Left lung (tissue), 10 donors: ENCODE results near the gene MDK. TPM values are rescaled to one million over a fixed set of nuclear protein-coding genes. Genes with fewer than 3 reads are reported as not detected.

Source experiments
- ATAC-seq: fragments of 200-7000 bp; cut with Tn5 transposase; one replicate; pipeline ENCODE4 v1.9.1; 2020; ENCODE audit warnings: moderate library complexity
- DNase-seq, 4 donors: peaks; one replicate each; pipeline ENCODE4 v3.0.0-alpha.2; 2013 to 2020
- H3K27ac ChIP-seq, 2 donors: fragments of 200-600 bp; sonication (generic) in 1 of 2; one replicate each; pipeline versions ENCODE4 v1.5.0 to v1.8.0; 2020 to 2021
- H3K27me3 ChIP-seq, 2 donors: fragments of 200-600 bp; sonication (generic) in 1 of 2; one replicate each; pipeline versions ENCODE4 v1.5.0 to v1.8.0; 2020 to 2021
- H3K36me3 ChIP-seq, 2 donors: fragments of 200-600 bp; sonication (generic) in 1 of 2; one replicate each; pipeline versions ENCODE4 v1.5.0 to v1.8.0; 2020 to 2021
- H3K4me1 ChIP-seq, 2 donors: fragments of 200-600 bp; one replicate each; pipeline ENCODE4 v1.8.0; 2021
- H3K4me3 ChIP-seq, 2 donors: fragments of 200-600 bp; sonication (generic) in 1 of 2; one replicate each; pipeline versions ENCODE4 v1.5.0 to v1.8.0; 2020 to 2021; ENCODE audit warnings: mild to moderate bottlenecking in 1 of 2
- H3K9me3 ChIP-seq, 2 donors: fragments of 200-600 bp; sonication (generic) in 1 of 2; one replicate each; pipeline versions ENCODE4 v1.5.0 to v1.8.0; 2020 to 2021
- intact Hi-C, 2 donors: fragments of 100-400 bp; cut with DNase I; formaldehyde crosslinking; loops; one replicate each; pipeline versions ENCODE4 v1.11.2 to v1.14.2; 2022
- polyA plus RNA-seq, 6 donors: library from polyadenylated mRNA; unstranded; fragments of 120-200 nt; gene quantifications; one replicate each; pipeline ENCODE4 v1.2.1, GENCODE V29; 2013; ENCODE audit not compliant: insufficient read length in 6 of 6
- total RNA-seq, 2 donors: library from RNA; stranded (reverse); fragmentation: NEBNext Ultra II Directional; extraction: Animal tissue kit (Norgen Biotek cat#: 25700); gene quantifications; one replicate each; pipeline ENCODE4 v1.2.1, GENCODE V29; 2021
- TF ChIP-seq, protein P1 (sequence below), 2 donors: fragments of 200-600 bp; sonication (generic) in 1 of 2; IDR thresholded peaks; one replicate each; pipeline versions ENCODE4 v1.5.0 to v1.8.0; 2021; ENCODE audit warnings: antibody characterized with exemption in 2 of 2
- donor health status: DM: no; HTN: yes; CAD: no.
- donor health status: DM: no; HTN: no; CAD: no.

MDK gene
- total and polyA plus RNA-seq, 8 donors, result 15.4 to 1,135 (median 872) TPM

DNA sequence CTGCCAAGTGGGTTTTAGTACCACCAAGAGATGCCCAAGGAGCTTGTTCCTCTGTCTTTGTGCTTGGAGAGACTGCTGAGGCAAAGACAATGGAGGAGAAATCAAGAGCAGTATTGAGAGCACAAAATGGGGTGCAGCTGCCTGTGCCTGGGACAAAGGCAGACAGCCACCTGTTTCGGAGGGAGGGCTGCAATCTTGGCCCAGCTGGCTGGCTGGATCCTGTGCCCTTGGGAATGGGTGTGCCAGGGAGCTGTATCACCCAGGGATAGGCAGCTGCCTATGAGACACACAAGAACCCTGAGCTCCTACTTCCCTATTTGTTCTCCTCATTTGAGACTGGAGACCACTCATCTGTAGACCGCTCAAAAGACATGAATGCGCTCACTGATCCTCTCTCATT lies 33.4 kb downstream of the MDK start:
- no peak overlapping the region for H3K27ac ChIP-seq
- no peaks in the 10 kb centered on the region for H3K27me3 ChIP-seq
- ATAC-seq (no peak), DNase-seq (no peak)
- no peaks in the 10 kb centered on the region for H3K9me3 ChIP-seq
- H3K4me1 ChIP-seq, result no peaks in the 10 kb centered on the region
- TF ChIP-seq, protein P1, sequence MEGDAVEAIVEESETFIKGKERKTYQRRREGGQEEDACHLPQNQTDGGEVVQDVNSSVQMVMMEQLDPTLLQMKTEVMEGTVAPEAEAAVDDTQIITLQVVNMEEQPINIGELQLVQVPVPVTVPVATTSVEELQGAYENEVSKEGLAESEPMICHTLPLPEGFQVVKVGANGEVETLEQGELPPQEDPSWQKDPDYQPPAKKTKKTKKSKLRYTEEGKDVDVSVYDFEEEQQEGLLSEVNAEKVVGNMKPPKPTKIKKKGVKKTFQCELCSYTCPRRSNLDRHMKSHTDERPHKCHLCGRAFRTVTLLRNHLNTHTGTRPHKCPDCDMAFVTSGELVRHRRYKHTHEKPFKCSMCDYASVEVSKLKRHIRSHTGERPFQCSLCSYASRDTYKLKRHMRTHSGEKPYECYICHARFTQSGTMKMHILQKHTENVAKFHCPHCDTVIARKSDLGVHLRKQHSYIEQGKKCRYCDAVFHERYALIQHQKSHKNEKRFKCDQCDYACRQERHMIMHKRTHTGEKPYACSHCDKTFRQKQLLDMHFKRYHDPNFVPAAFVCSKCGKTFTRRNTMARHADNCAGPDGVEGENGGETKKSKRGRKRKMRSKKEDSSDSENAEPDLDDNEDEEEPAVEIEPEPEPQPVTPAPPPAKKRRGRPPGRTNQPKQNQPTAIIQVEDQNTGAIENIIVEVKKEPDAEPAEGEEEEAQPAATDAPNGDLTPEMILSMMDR (IDR thresholded peaks at IDR 0.05), result no peak
- H3K4me3 ChIP-seq, result no peak overlapping the region
- intact Hi-C loops, result no loop called here
- H3K36me3 ChIP-seq, result peaks cover 0 to 72% of the 10 kb centered on the region in 2 donors

DNA sequence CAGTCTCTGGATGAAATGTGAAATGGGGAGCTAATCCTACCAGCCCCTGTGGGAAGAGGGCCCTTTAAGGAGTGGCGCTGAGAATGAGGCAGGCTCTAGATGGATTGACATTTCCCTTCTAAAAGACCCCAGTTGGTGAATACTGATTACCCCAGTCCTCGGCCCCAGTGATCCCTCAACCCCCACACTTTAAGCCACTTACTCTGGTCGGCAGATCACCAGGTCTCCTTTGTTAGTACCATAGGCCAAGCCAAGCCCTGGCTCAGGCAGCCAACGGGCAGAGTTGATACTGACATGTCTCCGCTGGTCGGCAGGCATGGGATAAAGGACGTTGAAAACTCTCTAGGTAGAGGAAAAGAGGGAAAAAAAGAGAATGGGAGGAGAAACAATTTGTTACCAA lies 36.2 kb downstream of the MDK start:
- intact Hi-C loops, result no loop called here
- TF ChIP-seq, protein P1 (IDR thresholded peaks at IDR 0.05), result no peak
- Histone ChIP-seq H3K36me3 (peaks cover 0 to 78% of the 10 kb centered on the region in 2 donors), H3K4me3 (no peak overlapping the region), H3K4me1 (no peaks in the 10 kb centered on the region), H3K27me3 (no peaks in the 10 kb centered on the region), H3K27ac (no peak overlapping the region), H3K9me3 (no peaks in the 10 kb centered on the region)
- ATAC-seq (no peak), DNase-seq (no peak)

GRCh38 chr11:46418751-46419150 lies 37.3 kb downstream of the MDK start:
- Histone ChIP-seq H3K27me3 (no peaks in the 10 kb centered on the region), H3K9me3 (no peaks in the 10 kb centered on the region), H3K36me3 (peaks cover 0 to 70% of the 10 kb centered on the region in 2 donors), H3K4me3 (no peak overlapping the region), H3K4me1 (no peaks in the 10 kb centered on the region), H3K27ac (no peak overlapping the region)
- TF ChIP-seq, protein P1 (IDR thresholded peaks at IDR 0.05), result no peak
- intact Hi-C loops, result no loop called here
- ATAC-seq (no peak), DNase-seq (no peak)

DNA sequence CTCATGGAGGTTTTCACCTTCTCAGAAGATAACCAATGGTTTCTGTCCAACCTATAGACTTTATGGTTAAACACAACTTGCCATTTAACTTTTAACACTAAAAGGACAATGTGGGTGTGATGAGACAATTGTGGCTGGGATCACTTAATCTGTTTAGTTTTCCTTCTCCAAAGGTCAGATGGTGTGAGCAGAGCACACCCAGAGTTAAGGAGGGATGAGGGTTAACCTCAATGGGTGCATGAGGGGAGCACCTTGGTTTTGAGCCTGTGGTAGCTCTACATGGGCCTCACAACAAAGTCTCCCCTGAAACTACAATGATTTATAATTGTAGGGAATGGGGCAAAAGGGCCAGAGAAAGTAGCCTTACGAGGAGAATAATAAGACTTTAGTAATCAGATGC lies 39.0 kb downstream of the MDK start:
- Histone ChIP-seq H3K36me3 (peaks cover 0 to 53% of the 10 kb centered on the region in 2 donors), H3K4me1 (no peaks in the 10 kb centered on the region), H3K27me3 (no peaks in the 10 kb centered on the region), H3K27ac (no peak overlapping the region), H3K9me3 (no peaks in the 10 kb centered on the region), H3K4me3 (no peak overlapping the region)
- intact Hi-C loops, result no loop called here
- no peak for DNase-seq
- TF ChIP-seq, protein P1 (IDR thresholded peaks at IDR 0.05), result no peak
- ATAC-seq, result no peak

- TF ChIP-seq, protein P1 (IDR thresholded peaks at IDR 0.05), result no peak
- intact Hi-C loops, result no loop called here
These were observed 39.9 kb downstream of the MDK start for GRCh38 chr11:46421257-46421880.

More at GRCh38 chr11:46421257-46421880, 39.9 kb downstream of the MDK start:
- H3K9me3 ChIP-seq, result no peaks in the 10 kb centered on the region
- ATAC-seq, result no peak
- H3K27ac ChIP-seq, result no peak overlapping the region
- H3K27me3 ChIP-seq, result no peaks in the 10 kb centered on the region
- H3K4me1 ChIP-seq, result no peaks in the 10 kb centered on the region
- no peak for DNase-seq
- H3K4me3 ChIP-seq, result no peak overlapping the region
- peaks cover 0 to 51% of the 10 kb centered on the region in 2 donors for H3K36me3 ChIP-seq
